ENCODE results near the gene SNAI1.

SNAI1 gene

DNA sequence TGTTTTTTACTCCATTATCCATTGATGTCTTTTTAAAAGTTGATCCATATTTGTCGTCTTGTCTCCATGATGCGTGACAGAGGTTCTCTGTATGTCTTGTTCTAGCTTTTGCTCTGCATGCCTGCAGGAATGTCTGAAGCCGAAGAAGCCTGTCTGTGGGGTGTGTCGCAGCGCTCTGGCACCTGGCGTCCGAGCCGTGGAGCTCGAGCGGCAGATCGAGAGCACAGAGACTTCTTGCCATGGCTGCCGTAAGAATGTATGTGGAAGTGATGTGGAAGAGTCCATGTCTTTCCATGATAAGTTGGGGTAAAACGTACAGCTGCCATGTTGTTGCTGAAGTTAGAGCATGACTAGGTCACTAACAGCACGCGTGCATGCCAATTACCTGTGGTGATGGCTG is 41.3 kb upstream of the SNAI1 start:
- no peak overlapping the region for H3K4me3 ChIP-seq (ENCODE audit: low read depth, low read length)
- no peaks in the 10 kb centered on the region for H3K27me3 ChIP-seq
- H3K36me3 ChIP-seq = peaks cover 74% of the 10 kb centered on the region
- no peaks in the 10 kb centered on the region for H3K9me3 ChIP-seq
- peaks cover 8% of the 10 kb centered on the region for H3K4me1 ChIP-seq
- DNase-seq = no peak
- TF ChIP-seq, protein P1, sequence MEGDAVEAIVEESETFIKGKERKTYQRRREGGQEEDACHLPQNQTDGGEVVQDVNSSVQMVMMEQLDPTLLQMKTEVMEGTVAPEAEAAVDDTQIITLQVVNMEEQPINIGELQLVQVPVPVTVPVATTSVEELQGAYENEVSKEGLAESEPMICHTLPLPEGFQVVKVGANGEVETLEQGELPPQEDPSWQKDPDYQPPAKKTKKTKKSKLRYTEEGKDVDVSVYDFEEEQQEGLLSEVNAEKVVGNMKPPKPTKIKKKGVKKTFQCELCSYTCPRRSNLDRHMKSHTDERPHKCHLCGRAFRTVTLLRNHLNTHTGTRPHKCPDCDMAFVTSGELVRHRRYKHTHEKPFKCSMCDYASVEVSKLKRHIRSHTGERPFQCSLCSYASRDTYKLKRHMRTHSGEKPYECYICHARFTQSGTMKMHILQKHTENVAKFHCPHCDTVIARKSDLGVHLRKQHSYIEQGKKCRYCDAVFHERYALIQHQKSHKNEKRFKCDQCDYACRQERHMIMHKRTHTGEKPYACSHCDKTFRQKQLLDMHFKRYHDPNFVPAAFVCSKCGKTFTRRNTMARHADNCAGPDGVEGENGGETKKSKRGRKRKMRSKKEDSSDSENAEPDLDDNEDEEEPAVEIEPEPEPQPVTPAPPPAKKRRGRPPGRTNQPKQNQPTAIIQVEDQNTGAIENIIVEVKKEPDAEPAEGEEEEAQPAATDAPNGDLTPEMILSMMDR (IDR thresholded peaks at IDR 0.05; ENCODE audit: low read depth, low read length) = no peak

DNA sequence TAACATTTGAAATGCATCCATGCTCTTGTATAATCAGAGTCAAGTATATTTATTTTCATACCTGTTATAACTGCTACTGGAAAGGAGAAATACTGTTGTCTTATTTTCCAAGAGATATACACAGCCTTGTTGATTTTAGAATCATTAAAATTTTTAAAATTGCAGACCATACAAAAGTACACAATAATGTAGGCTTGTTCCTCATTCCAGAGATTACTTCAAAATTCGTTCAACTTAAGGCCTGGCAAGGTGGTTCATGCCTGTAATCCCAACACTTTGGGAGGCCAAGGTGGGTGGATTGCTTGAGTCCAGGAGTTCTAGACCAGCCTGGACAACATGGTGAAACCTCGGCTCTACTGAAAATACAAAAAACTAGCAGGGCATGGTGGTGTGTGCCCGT is 40.5 kb upstream of the SNAI1 start:
- TF ChIP-seq, protein P1 (IDR thresholded peaks at IDR 0.05; ENCODE audit: low read depth, low read length) = no peak
- Histone ChIP-seq H3K4me3 (ENCODE audit: low read depth, low read length) (no peak overlapping the region), H3K9me3 (no peaks in the 10 kb centered on the region), H3K4me1 (peaks cover 8% of the 10 kb centered on the region), H3K36me3 (peaks cover 77% of the 10 kb centered on the region), H3K27me3 (no peaks in the 10 kb centered on the region)
- no peak for DNase-seq

DNA sequence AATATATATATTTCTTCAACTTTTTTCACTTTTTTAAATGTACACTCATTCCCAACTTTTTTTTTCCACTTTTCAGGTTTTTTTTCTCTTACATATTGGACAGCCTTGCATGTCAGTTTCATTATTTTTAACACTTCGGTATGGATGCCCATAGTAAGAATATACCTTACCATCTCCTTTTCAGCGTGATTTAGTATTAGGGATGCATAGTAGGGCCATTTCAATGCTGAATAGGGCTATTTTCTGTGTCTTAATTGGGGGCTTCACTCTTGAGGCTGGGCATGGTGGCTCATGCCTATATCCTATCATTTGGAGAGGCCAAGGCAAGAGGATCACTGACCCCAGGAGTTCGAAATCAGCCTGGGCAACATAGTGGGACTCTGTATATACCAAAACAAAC is 39.8 kb upstream of the SNAI1 start:
- Histone ChIP-seq H3K4me1 (peaks cover 4% of the 10 kb centered on the region), H3K4me3 (ENCODE audit: low read depth, low read length) (no peak overlapping the region), H3K36me3 (peaks cover 81% of the 10 kb centered on the region), H3K27me3 (no peaks in the 10 kb centered on the region), H3K9me3 (no peaks in the 10 kb centered on the region)
- TF ChIP-seq, protein P1 (IDR thresholded peaks at IDR 0.05; ENCODE audit: low read depth, low read length) = no peak
- no peak for DNase-seq

DNA sequence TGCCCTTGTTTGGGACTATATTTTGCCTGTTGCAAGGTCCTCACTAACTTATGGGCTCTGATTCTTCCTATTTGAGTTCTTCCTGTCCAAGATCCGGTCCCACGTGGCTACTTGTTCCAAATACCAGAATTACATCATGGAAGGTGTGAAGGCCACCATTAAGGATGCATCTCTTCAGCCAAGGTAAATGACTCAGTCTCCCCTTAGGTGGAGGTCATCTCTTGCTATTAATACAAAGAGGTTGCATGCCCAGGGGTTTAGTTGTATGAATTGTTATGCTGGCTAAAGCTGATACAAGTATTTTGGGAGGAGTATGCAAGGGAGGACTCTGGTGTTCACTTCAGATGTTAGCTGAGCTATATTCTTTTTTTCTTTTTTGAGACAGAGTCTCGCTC is 37.5 kb upstream of the SNAI1 start:
- Histone ChIP-seq H3K36me3 (peaks cover 86% of the 10 kb centered on the region), H3K4me3 (ENCODE audit: low read depth, low read length) (no peak overlapping the region), H3K9me3 (no peaks in the 10 kb centered on the region), H3K4me1 (no peaks in the 10 kb centered on the region), H3K27me3 (no peaks in the 10 kb centered on the region)
- DNase-seq = no peak
- TF ChIP-seq, protein P1 (IDR thresholded peaks at IDR 0.05; ENCODE audit: low read depth, low read length) = no peak

DNA sequence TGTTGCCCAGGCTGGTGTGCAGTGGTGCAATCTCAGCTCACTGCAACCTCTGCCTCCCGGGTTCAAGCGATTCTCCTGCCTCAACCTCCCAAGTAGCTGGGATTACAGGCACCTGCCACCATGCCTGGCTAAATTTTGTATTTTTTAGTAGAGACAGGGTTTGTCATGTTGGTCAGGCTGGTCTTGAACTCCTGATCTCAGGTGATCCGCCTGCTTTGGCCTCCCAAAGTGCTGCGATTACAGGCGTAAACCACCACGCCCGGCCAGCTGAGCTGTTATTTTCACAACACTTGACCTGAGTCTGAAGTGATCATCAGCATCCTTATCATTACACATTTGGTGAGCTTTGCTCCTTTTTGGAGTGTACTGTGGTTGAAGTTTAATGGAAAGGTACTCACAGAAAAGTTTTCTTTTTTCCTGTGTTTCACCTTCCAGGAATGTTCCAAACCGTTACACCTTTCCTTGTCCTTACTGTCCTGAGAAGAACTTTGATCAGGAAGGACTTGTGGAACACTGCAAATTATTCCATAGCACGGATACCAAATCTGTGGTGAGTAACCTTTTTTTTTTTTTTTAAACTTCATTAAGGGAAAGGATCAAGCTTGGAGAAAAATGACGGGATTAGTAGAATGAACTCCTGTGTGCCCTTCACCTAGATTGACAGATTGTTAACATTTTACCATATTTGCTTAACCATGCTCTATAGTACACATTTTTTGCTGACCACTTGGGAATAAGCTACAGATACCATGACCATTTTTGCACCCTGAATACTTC is 36.9 kb upstream of the SNAI1 start:
- no peaks in the 10 kb centered on the region for H3K27me3 ChIP-seq
- no peaks in the 10 kb centered on the region for H3K9me3 ChIP-seq
- no peaks in the 10 kb centered on the region for H3K4me1 ChIP-seq
- no peak for DNase-seq
- peaks cover 86% of the 10 kb centered on the region for H3K36me3 ChIP-seq
- TF ChIP-seq, protein P1 (IDR thresholded peaks at IDR 0.05; ENCODE audit: low read depth, low read length) = no peak
- no peak overlapping the region for H3K4me3 ChIP-seq (ENCODE audit: low read depth, low read length)

DNA sequence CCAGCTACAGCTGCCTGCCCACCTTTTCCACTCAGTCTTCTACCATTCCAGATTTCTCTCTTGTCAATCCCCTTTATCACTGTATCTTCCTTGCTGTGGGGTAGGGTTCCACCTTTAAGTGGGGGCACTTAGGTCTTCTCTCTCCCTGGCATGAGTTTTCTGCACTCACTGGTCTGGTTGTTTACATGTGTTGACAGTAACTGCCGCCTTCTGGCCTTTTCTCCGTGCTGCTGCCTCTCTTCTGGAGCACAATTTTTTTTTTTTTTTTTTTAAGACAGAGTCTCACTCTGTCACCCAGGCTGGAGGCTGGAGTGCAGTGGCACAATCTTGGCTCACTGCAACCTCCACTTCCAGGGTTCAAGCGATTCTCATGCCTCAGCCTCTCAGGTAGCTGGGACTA is 34.6 kb upstream of the SNAI1 start:
- H3K4me1 ChIP-seq = no peaks in the 10 kb centered on the region
- DNase-seq = no peak
- H3K27me3 ChIP-seq = no peaks in the 10 kb centered on the region
- no peak overlapping the region for H3K4me3 ChIP-seq (ENCODE audit: low read depth, low read length)
- H3K36me3 ChIP-seq = peaks cover 86% of the 10 kb centered on the region
- H3K9me3 ChIP-seq = no peaks in the 10 kb centered on the region
- TF ChIP-seq, protein P1 (IDR thresholded peaks at IDR 0.05; ENCODE audit: low read depth, low read length) = no peak
